HG03521 (cell line): Measurements from ENCODE around the gene SMIM35.

Experiments
- ATAC-seq: cut with Tn5 transposase; IDR thresholded peaks from one replicate; pipeline ENCODE4 v1.9.1; 2021; ENCODE audit warnings: mild to moderate bottlenecking, moderate library complexity; ENCODE audit not compliant: unreplicated experiment

The SMIM35 gene

GRCh38 chr11:117969160-117969991 lies 117.4 kb downstream of the SMIM35 start:
- no peak for ATAC-seq

- ATAC-seq, result no peak
Observed at GRCh38 chr11:117966908-117967307, 119.9 kb downstream of the SMIM35 start.

DNA sequence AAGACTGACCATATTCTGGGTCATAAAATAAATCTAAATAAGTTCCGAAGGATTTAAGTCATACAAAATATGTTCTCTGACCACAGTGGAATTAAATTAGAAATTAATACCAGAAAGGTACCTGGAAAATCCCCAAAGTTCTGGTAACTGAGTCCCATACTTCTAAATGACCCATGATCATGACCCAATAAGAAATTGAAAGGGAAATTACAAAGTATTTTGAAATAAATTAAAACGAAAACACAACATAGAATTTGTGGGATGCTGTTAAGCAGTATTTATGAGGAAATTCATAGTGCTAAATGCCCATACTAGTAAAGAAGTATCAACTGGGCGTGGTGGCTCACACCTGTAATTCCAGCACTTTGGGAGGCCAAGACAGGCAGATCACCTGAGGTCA lies 123.9 kb downstream of the SMIM35 start:
- ATAC-seq, result no peak

GRCh38 chr11:117961896-117962295 lies 124.9 kb downstream of the SMIM35 start:
- ATAC-seq, result no peak

DNA sequence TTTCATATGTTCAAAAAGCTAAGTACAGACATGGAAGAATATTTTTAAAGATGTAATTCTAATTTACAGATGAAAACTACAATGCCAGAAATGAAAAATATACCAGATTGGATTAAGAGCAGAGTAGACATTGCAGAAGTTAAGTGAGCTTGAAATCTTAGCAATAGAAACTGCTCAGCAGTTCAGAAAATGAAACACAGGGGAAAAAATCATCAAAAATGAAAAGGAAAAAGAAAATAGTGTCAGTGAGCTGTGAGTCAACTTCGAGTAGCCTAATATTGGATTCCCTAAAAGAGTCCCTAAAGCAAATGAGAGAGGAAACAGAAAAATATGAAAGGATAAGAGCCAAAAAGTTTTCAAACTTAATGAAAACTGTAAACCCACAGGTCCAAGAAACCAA lies 126.4 kb downstream of the SMIM35 start:
- no peak for ATAC-seq

DNA sequence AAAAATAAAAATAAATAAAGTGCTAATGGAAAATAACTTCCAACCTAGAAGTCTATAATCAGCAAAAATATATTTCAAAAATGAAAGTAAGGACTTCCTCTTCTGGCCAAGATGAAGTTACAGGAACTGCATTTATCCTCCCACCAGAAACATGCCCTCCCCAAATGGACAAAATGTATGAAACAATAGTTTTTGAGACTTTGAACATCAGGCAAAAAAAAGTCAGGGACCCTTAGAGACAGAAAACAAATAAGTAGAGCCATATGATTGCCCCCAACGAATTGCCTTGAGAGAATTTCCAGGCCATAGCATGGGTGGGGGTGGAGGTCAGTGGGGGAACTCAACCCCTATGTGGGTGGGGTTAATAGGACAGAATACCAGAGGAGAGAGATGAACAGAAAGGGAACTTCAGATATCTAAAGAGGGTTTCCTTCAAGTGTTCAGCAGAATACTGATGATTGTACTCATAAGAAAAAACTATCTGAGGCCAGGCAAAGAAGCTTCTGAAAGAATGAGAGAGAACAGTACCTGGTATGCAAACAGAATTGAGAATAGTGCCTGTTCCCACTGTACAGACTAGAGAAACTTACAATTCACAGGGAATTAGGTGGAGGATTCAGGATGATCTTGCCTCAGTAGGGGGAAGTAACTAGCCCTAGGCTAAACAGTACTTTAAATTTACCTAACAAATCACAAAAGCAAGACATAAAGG lies 127.2 kb downstream of the SMIM35 start:
- ATAC-seq, result no peak

- ATAC-seq, result no peak
Observed at GRCh38 chr11:117958949-117959348, 127.8 kb downstream of the SMIM35 start.
